AG04450 (cell line): ENCODE results near the gene MPRIP. TPM values are rescaled to one million over a fixed set of nuclear protein-coding genes. Genes with fewer than 3 reads are reported as not detected.

Source experiments
- CTCF ChIA-PET: fragments of 300-600, 350-600 bp; formaldehyde crosslinking; extraction: SDS; loops from one replicate; lab custom pipeline; 2022; ENCODE audit warnings: antibody characterized with exemption, inconsistent platforms; lab: Charles Lee
- POLR2A ChIA-PET: fragments of 350-600 bp; formaldehyde crosslinking; extraction: SDS; loops from one replicate; lab custom pipeline; 2021; ENCODE audit warnings: antibody characterized with exemption, inconsistent platforms; lab: Yijun Ruan, JAX
- DNase-seq: peaks from one replicate; pipeline ENCODE4 v3.0.0-alpha.2; 2011; ENCODE audit warnings: low read depth, low spot score
- H3K27ac ChIP-seq: one replicate; pipeline ENCODE4 v1.5.1; 2012; ENCODE audit warnings: low read depth, low read length, control low read depth
- H3K27me3 ChIP-seq: one replicate; pipeline ENCODE4 v1.6.0; 2012; ENCODE audit warnings: low read length; ENCODE audit not compliant: control insufficient read depth, insufficient read depth
- H3K4me3 ChIP-seq: 2 replicates; pipeline ENCODE4 v1.5.1; 2011; ENCODE audit warnings: mild to moderate bottlenecking, low read depth, low read length, control low read depth
- H3K9me3 ChIP-seq: 2 replicates; pipeline ENCODE4 v1.5.1; 2012; ENCODE audit warnings: low read length; ENCODE audit not compliant: control insufficient read depth, insufficient read depth
- CTCF ChIP-seq: IDR thresholded peaks from 2 replicates; pipeline ENCODE4 v1.5.1; 2011; ENCODE audit warnings: low read depth, low read length, control low read depth, inconsistent platforms
- polyA plus RNA-seq: library from polyadenylated mRNA; depleted of rRNA; stranded (reverse); fragments of >200 nt; gene quantifications from 2 replicates; pipeline ENCODE4 v1.2.3, GENCODE V29; 2011

MPRIP gene
- polyA plus RNA-seq, 1 experiment, result 95.0 TPM

- H3K9me3 ChIP-seq, result no peaks in the 10 kb centered on the region; the same call in 1 of the 2 replicates
- ChIA-PET POLR2A (no interaction called here), CTCF (interaction anchor here (1.3 kb wide), 1 partner anchor 117 kb away, joined by 3 read pairs; no protein-coding TSS in a partner anchor)
- DNase-seq, result no peak
- no peak for TF ChIP-seq CTCF
- H3K4me3 ChIP-seq, result no peak overlapping the region
- peaks cover 4% of the 10 kb centered on the region for H3K27me3 ChIP-seq
- H3K27ac ChIP-seq, result no peak overlapping the region
Measured at GRCh38 chr17:17026163-17026562, 16.1 kb upstream of the MPRIP start.

- Histone ChIP-seq H3K27me3 (peaks cover 4% of the 10 kb centered on the region), H3K9me3 (no peaks in the 10 kb centered on the region; the same call in 1 of the 2 replicates), H3K4me3 (no peak overlapping the region), H3K27ac (no peak overlapping the region)
- no peak for TF ChIP-seq CTCF
- ChIA-PET POLR2A (interaction anchor here (1.1 kb wide), 1 partner anchor 9 kb away, joined by 5 read pairs; no protein-coding TSS in a partner anchor), CTCF (no interaction called here)
- no peak for DNase-seq
Measured at GRCh38 chr17:17027442-17028058, 14.7 kb upstream of the MPRIP start.

GRCh38 chr17:17028059-17028877 lies 14.0 kb upstream of the MPRIP start:
- peaks cover 4% of the 10 kb centered on the region for H3K27me3 ChIP-seq
- no peak for TF ChIP-seq CTCF
- DNase-seq, result no peak
- no peak overlapping the region for H3K27ac ChIP-seq
- H3K4me3 ChIP-seq, result no peak overlapping the region
- POLR2A ChIA-PET, result interaction anchor here (1.1 kb wide), 1 partner anchor 8 kb away, joined by 5 read pairs; no protein-coding TSS in a partner anchor
- CTCF ChIA-PET, result no interaction called here
- H3K9me3 ChIP-seq, result no peaks in the 10 kb centered on the region; the same call in 1 of the 2 replicates

- TF ChIP-seq CTCF, result no peak
- DNase-seq, result no peak
- ChIA-PET CTCF (no interaction called here), POLR2A (no interaction called here)
- Histone ChIP-seq H3K4me3 (no peak overlapping the region), H3K27me3 (peaks cover 4% of the 10 kb centered on the region), H3K27ac (no peak overlapping the region), H3K9me3 (no peaks in the 10 kb centered on the region; the same call in 1 of the 2 replicates)
Measured at GRCh38 chr17:17028878-17029535, 13.2 kb upstream of the MPRIP start.
